Spleen (tissue), 7 donors: Measurements from ENCODE around the gene CNTNAP2.

Experiments used
- POLR2AphosphoS5 ChIP-seq, 3 donors: sonication (generic); formaldehyde crosslinking; IDR thresholded peaks; one replicate each; pipeline ENCODE4 v1.5.1; 2017; ENCODE audit warnings: antibody characterized with exemption in 3 of 3
- TF ChIP-seq, protein P1 (sequence below), 11 experiments: fragments of 200-600 bp in 7 of 11; fragments of 450-650 bp in 4 of 11; sonication (generic) in 4 of 11; IDR thresholded peaks in 8 of 11; conservative IDR thresholded peaks in 3 of 11; 1 replicate in 7 of 11; 2 replicates in 4 of 11; pipeline versions ENCODE4 v1.4.0 to v1.8.0; 2016 to 2021; ENCODE audit warnings: antibody characterized with exemption in 11 of 11, inconsistent platforms in 4 of 11, mild to moderate bottlenecking in 1 of 11
- donor health status: DM: no; HTN: no; CAD: no; lungs with moderate emphysema.
- donor health status: DM: no; HTN: no; CAD: no.
- donor health status: DM: no; HTN: no; CAD: no.

DNA sequence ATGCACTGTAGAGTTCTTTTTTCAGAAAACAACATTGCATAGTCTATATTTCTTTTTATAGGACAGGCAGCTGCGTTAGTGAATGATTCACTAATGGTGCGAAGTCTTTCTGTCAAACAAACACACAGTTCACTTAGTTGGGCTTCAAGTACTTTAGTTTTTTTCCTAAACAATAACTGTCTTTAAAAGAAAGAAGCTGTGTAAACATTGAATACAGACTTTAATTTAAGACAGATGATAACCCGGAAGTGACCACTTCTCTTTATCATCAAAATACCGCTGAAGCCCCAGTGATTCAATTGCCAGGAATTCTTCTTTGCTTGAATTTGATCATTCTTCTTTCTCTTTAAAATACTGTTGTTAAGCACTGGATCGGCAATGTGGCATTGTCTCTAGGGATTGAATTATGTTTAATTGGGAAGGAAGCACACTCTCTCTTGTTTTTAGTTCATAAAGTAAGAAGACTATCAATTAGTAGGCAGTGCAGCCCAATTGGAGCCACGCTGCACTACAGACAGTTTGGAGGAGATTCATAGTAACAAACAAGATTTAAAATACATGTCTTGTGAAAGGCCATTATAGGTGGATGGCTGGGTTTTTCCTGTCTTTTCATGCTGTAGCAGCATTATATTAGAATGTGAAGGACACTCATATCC, 30.4 kb downstream of the CNTNAP2 start:
- TF ChIP-seq, protein P1, sequence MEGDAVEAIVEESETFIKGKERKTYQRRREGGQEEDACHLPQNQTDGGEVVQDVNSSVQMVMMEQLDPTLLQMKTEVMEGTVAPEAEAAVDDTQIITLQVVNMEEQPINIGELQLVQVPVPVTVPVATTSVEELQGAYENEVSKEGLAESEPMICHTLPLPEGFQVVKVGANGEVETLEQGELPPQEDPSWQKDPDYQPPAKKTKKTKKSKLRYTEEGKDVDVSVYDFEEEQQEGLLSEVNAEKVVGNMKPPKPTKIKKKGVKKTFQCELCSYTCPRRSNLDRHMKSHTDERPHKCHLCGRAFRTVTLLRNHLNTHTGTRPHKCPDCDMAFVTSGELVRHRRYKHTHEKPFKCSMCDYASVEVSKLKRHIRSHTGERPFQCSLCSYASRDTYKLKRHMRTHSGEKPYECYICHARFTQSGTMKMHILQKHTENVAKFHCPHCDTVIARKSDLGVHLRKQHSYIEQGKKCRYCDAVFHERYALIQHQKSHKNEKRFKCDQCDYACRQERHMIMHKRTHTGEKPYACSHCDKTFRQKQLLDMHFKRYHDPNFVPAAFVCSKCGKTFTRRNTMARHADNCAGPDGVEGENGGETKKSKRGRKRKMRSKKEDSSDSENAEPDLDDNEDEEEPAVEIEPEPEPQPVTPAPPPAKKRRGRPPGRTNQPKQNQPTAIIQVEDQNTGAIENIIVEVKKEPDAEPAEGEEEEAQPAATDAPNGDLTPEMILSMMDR (IDR thresholded peaks at IDR 0.05 in 8 of 11, conservative IDR thresholded peaks at IDR 0.05 in 3 of 11): no peak
- no peak for TF ChIP-seq POLR2AphosphoS5 (IDR thresholded peaks at IDR 0.05)
